Smooth muscle cell (in vitro differentiated cells): ENCODE results near the gene MARCHF3. TPM values are rescaled to one million over a fixed set of nuclear protein-coding genes. Genes with fewer than 3 reads are reported as not detected.

Source experiments
- DNase-seq: peaks from one replicate; lab custom pipeline; 2025; ENCODE audit not compliant: unreplicated experiment; lab: John Stamatoyannopoulos, UW
- H2AFZ ChIP-seq: fragments of 200-600 bp; sonication (generic); 2 replicates; pipeline ENCODE4 v1.6.0; 2016; ENCODE audit warnings: antibody characterized with exemption, low read depth, mild to moderate bottlenecking
- H3F3A ChIP-seq: fragments of 200-600 bp; sonication (generic); 2 replicates; pipeline ENCODE4 v1.6.0; 2017; ENCODE audit warnings: antibody characterized with exemption, low read depth
- H3K27ac ChIP-seq: fragments of 200-600 bp; sonication (generic); 2 replicates; pipeline ENCODE4 v1.5.1; 2016; ENCODE audit warnings: low read depth, mild to moderate bottlenecking
- H3K27me3 ChIP-seq: fragments of 200-600 bp; sonication (generic); 2 replicates; pipeline ENCODE4 v1.6.1; 2016; ENCODE audit warnings: low read depth, mild to moderate bottlenecking
- H3K36me3 ChIP-seq: fragments of 200-600 bp; sonication (generic); 2 replicates; pipeline ENCODE4 v1.5.1; 2016; ENCODE audit warnings: low read depth
- H3K4me1 ChIP-seq: fragments of 200-600 bp; sonication (generic); 2 replicates; pipeline ENCODE4 v1.5.1; 2016; ENCODE audit warnings: low read depth
- H3K4me2 ChIP-seq: fragments of 200-600 bp; sonication (generic); 2 replicates; pipeline ENCODE4 v1.6.0; 2016; ENCODE audit warnings: mild to moderate bottlenecking
- H3K4me3 ChIP-seq: fragments of 200-600 bp; sonication (generic); 2 replicates; pipeline ENCODE4 v1.5.1; 2016; ENCODE audit warnings: mild to moderate bottlenecking
- H3K79me2 ChIP-seq: fragments of 200-600 bp; sonication (generic); 2 replicates; pipeline ENCODE4 v1.6.0; 2016; ENCODE audit warnings: low read depth, mild to moderate bottlenecking
- H3K9ac ChIP-seq: fragments of 200-600 bp; sonication (generic); 2 replicates; pipeline ENCODE4 v1.6.0; 2016; ENCODE audit warnings: low read depth
- H3K9me3 ChIP-seq: fragments of 200-600 bp; sonication (generic); replicated peaks from 2 replicates; pipeline ENCODE4 v1.5.1; 2016; ENCODE audit warnings: low read depth
- H4K20me1 ChIP-seq: fragments of 200-600 bp; sonication (generic); 2 replicates; pipeline ENCODE4 v1.6.0; 2016; ENCODE audit warnings: low read depth
- CTCF ChIP-seq: fragments of 200-600 bp; sonication (generic); IDR thresholded peaks from 2 replicates; pipeline ENCODE4 v1.5.1; 2017; ENCODE audit warnings: borderline replicate concordance, mild to moderate bottlenecking, antibody characterized with exemption; ENCODE audit not compliant: insufficient read depth, poor library complexity, severe bottlenecking
- WGBS: methylation state at CpG from one replicate; pipeline ENCODE4 v1.1.7; 2016; ENCODE audit warnings: low lambda C conversion rate; 5-methylcytosine and 5-hydroxymethylcytosine counted together
- polyA plus RNA-seq: library from polyadenylated mRNA; unstranded; fragments of >200 nt; fragmentation: Nextera tagmentation; extraction: Ambion mirVana; gene quantifications from 2 replicates; pipeline ENCODE4 v1.2.1, GENCODE V29; 2016
- total RNA-seq: library from RNA; depleted of rRNA; stranded (reverse); fragments of >200 nt; gene quantifications from 2 replicates; pipeline ENCODE4 v1.2.3, GENCODE V29; 2014

Gene MARCHF3
- total and polyA plus RNA-seq, 2 experiments from 2014 or later = 17.8 to 30.8 TPM

GRCh38 chr5:127013407-127013806 lies 17.0 kb downstream of the MARCHF3 start:
- 95% methylated on average over 2 of the region's 2 CpGs for WGBS

GRCh38 chr5:127012916-127013315 lies 17.4 kb downstream of the MARCHF3 start:
- no peak overlapping the region for H3K4me2 ChIP-seq
- peaks cover 7% of the 10 kb centered on the region for H3K79me2 ChIP-seq
- H3K27ac ChIP-seq = no peak overlapping the region
- H4K20me1 ChIP-seq = no peaks in the 10 kb centered on the region
- H3K4me1 ChIP-seq = peaks cover 3% of the 10 kb centered on the region
- no peak overlapping the region for H3K9ac ChIP-seq
- no peaks in the 10 kb centered on the region for H3K27me3 ChIP-seq
- no peaks in the 10 kb centered on the region for H3F3A ChIP-seq
- no peaks in the 10 kb centered on the region for H3K36me3 ChIP-seq
- DNase-seq = no peak
- no peak overlapping the region for H3K4me3 ChIP-seq
- H3K9me3 ChIP-seq = no peaks in the 10 kb centered on the region
- no peak for TF ChIP-seq CTCF
- no peak overlapping the region for H2AFZ ChIP-seq

More at GRCh38 chr5:127013407-127013806, 17.0 kb downstream of the MARCHF3 start:
- H3K27me3 ChIP-seq = no peaks in the 10 kb centered on the region
- no peaks in the 10 kb centered on the region for H3F3A ChIP-seq
- no peak overlapping the region for H3K4me3 ChIP-seq
- H4K20me1 ChIP-seq = no peaks in the 10 kb centered on the region
- no peak overlapping the region for H2AFZ ChIP-seq
- H3K9me3 ChIP-seq = no peaks in the 10 kb centered on the region
- no peak for DNase-seq
- H3K4me2 ChIP-seq = no peak overlapping the region
- H3K4me1 ChIP-seq = peaks cover 3% of the 10 kb centered on the region
- no peak for TF ChIP-seq CTCF
- peaks cover 7% of the 10 kb centered on the region for H3K79me2 ChIP-seq
- H3K36me3 ChIP-seq = no peaks in the 10 kb centered on the region
- no peak overlapping the region for H3K27ac ChIP-seq
- no peak overlapping the region for H3K9ac ChIP-seq

GRCh38 chr5:127011961-127012644 lies 18.3 kb downstream of the MARCHF3 start:
- H3K9ac ChIP-seq = no peak overlapping the region
- H3K4me3 ChIP-seq = no peak overlapping the region
- 70% methylated on average over 2 of the region's 2 CpGs for WGBS
- no peak for DNase-seq
- H3K4me2 ChIP-seq = peak overlapping the region; percentile 56
- H3F3A ChIP-seq = no peaks in the 10 kb centered on the region
- TF ChIP-seq CTCF = no peak
- H3K27me3 ChIP-seq = no peaks in the 10 kb centered on the region
- H3K36me3 ChIP-seq = no peaks in the 10 kb centered on the region
- H3K27ac ChIP-seq = peak overlapping the region; percentile 64
- H2AFZ ChIP-seq = no peak overlapping the region
- H3K4me1 ChIP-seq = peaks cover 3% of the 10 kb centered on the region
- H3K79me2 ChIP-seq = peaks cover 12% of the 10 kb centered on the region
- H3K9me3 ChIP-seq = no peaks in the 10 kb centered on the region
- no peaks in the 10 kb centered on the region for H4K20me1 ChIP-seq

GRCh38 chr5:127011153-127011552 lies 19.2 kb downstream of the MARCHF3 start:
- no peaks in the 10 kb centered on the region for H3F3A ChIP-seq
- no peaks in the 10 kb centered on the region for H3K9me3 ChIP-seq
- H3K27me3 ChIP-seq = no peaks in the 10 kb centered on the region
- H3K4me1 ChIP-seq = peaks cover 3% of the 10 kb centered on the region
- no peak for TF ChIP-seq CTCF
- no peak overlapping the region for H2AFZ ChIP-seq
- H3K36me3 ChIP-seq = no peaks in the 10 kb centered on the region
- H3K27ac ChIP-seq = peak overlapping the region; percentile 64
- H3K4me2 ChIP-seq = peak overlapping the region; percentile 56
- peaks cover 12% of the 10 kb centered on the region for H3K79me2 ChIP-seq
- no peak overlapping the region for H3K4me3 ChIP-seq
- peak overlapping the region; percentile 8 for H3K9ac ChIP-seq
- no peak for DNase-seq
- no peaks in the 10 kb centered on the region for H4K20me1 ChIP-seq
- 35% methylated on average over 4 of the region's 4 CpGs for WGBS
